Hypothalamus (tissue), 51 donors: Measurements from ENCODE around the gene MMRN2.
A peak's percentile ranks its signal among the peaks of the same experiment; 100 is the strongest.
"Not testable (repeated sequence)": the region's sequence is repeated elsewhere in the genome, so short reads cannot be mapped to it uniquely, and the experiment has no call there.

Source experiments
- DNase-seq, 51 donors: peaks; one replicate each; lab custom pipeline; 2025; lab: John Stamatoyannopoulos, UW

Gene MMRN2

GRCh38 chr10:86957471-86958115, at the start of gene MMRN2:
TSS of gene MMRN2 (minus strand) at chr10:86957615. CDS start at chr10:86957541, 74 bp downstream.
- DNase-seq: no peak

GRCh38 chr10:87007124-87007523, 49.7 kb upstream of the MMRN2 start:
- not testable (repeated sequence) for DNase-seq

GRCh38 chr10:87000491-87000890, 43.1 kb upstream of the MMRN2 start:
- no peak for DNase-seq

GRCh38 chr10:86999802-87000403, 42.5 kb upstream of the MMRN2 start:
- DNase-seq: not testable (repeated sequence)

GRCh38 chr10:86992929-86993328, 35.5 kb upstream of the MMRN2 start:
- DNase-seq: no peak

GRCh38 chr10:86992456-86992855, 35.0 kb upstream of the MMRN2 start:
- DNase-seq: no peak

GRCh38 chr10:86991362-86991761, 33.9 kb upstream of the MMRN2 start:
- not testable (repeated sequence) for DNase-seq

GRCh38 chr10:86988520-86988919, 31.1 kb upstream of the MMRN2 start:
- DNase-seq: no peak

GRCh38 chr10:86984498-86984897, 27.1 kb upstream of the MMRN2 start:
- not testable (repeated sequence) for DNase-seq

- DNase-seq: no peak
Measured at GRCh38 chr10:86981716-86982115, 24.3 kb upstream of the MMRN2 start.

- not testable (repeated sequence) for DNase-seq
Measured at GRCh38 chr10:86981020-86981419, 23.6 kb upstream of the MMRN2 start.

- no peak for DNase-seq
Measured at GRCh38 chr10:86979977-86980448, 22.6 kb upstream of the MMRN2 start.

GRCh38 chr10:86979296-86979818, 21.9 kb upstream of the MMRN2 start:
- no peak for DNase-seq

- DNase-seq: not testable (repeated sequence)
Measured at GRCh38 chr10:86978457-86978856, 21.0 kb upstream of the MMRN2 start.

- no peak for DNase-seq
Measured at GRCh38 chr10:86976362-86977056, 19.1 kb upstream of the MMRN2 start.

- no peak for DNase-seq
Measured at GRCh38 chr10:86974484-86974883, 17.1 kb upstream of the MMRN2 start.

- no peak for DNase-seq
Measured at GRCh38 chr10:86972613-86973380, 15.4 kb upstream of the MMRN2 start.

GRCh38 chr10:86971232-86971991, 14.0 kb upstream of the MMRN2 start:
- peak in 21 of 51 donors; percentile 39 to 84 (median 58) for DNase-seq

- DNase-seq: peak in 5 of 51 donors; percentile 35 to 71 (median 56)
Measured at GRCh38 chr10:86970982-86971231, 13.5 kb upstream of the MMRN2 start.
